ENCODE data around the gene FXYD5.

- TF ChIP-seq, protein P1, sequence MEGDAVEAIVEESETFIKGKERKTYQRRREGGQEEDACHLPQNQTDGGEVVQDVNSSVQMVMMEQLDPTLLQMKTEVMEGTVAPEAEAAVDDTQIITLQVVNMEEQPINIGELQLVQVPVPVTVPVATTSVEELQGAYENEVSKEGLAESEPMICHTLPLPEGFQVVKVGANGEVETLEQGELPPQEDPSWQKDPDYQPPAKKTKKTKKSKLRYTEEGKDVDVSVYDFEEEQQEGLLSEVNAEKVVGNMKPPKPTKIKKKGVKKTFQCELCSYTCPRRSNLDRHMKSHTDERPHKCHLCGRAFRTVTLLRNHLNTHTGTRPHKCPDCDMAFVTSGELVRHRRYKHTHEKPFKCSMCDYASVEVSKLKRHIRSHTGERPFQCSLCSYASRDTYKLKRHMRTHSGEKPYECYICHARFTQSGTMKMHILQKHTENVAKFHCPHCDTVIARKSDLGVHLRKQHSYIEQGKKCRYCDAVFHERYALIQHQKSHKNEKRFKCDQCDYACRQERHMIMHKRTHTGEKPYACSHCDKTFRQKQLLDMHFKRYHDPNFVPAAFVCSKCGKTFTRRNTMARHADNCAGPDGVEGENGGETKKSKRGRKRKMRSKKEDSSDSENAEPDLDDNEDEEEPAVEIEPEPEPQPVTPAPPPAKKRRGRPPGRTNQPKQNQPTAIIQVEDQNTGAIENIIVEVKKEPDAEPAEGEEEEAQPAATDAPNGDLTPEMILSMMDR (conservative IDR thresholded peaks at IDR 0.05; ENCODE audit: low read length) = no peak
- TF ChIP-seq EZH2phosphoT487 (IDR thresholded peaks at IDR 0.05; ENCODE audit: borderline replicate concordance, low read depth, low read length) = no peak
These were observed 21.6 kb downstream of the FXYD5 start for GRCh38 chr19:35176181-35176570.
